ENCODE data around the gene WDR37. TPM values are rescaled to one million over a fixed set of nuclear protein-coding genes. Genes with fewer than 3 reads are reported as not detected.
A peak's percentile ranks its signal among the peaks of the same experiment; 100 is the strongest.
"Not testable (repeated sequence)": the region's sequence is repeated elsewhere in the genome, so short reads cannot be mapped to it uniquely, and the experiment has no call there.

The WDR37 gene, protein sequence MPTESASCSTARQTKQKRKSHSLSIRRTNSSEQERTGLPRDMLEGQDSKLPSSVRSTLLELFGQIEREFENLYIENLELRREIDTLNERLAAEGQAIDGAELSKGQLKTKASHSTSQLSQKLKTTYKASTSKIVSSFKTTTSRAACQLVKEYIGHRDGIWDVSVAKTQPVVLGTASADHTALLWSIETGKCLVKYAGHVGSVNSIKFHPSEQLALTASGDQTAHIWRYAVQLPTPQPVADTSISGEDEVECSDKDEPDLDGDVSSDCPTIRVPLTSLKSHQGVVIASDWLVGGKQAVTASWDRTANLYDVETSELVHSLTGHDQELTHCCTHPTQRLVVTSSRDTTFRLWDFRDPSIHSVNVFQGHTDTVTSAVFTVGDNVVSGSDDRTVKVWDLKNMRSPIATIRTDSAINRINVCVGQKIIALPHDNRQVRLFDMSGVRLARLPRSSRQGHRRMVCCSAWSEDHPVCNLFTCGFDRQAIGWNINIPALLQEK
- 10 to 100 TPM in 1 of 6 donors, 1 to 10 TPM in 5; 8.5 to 11.6 (median 8.9) TPM for total RNA-seq
- polyA plus RNA-seq: 1 to 10 TPM; 4.6 to 8.5 TPM

DNA sequence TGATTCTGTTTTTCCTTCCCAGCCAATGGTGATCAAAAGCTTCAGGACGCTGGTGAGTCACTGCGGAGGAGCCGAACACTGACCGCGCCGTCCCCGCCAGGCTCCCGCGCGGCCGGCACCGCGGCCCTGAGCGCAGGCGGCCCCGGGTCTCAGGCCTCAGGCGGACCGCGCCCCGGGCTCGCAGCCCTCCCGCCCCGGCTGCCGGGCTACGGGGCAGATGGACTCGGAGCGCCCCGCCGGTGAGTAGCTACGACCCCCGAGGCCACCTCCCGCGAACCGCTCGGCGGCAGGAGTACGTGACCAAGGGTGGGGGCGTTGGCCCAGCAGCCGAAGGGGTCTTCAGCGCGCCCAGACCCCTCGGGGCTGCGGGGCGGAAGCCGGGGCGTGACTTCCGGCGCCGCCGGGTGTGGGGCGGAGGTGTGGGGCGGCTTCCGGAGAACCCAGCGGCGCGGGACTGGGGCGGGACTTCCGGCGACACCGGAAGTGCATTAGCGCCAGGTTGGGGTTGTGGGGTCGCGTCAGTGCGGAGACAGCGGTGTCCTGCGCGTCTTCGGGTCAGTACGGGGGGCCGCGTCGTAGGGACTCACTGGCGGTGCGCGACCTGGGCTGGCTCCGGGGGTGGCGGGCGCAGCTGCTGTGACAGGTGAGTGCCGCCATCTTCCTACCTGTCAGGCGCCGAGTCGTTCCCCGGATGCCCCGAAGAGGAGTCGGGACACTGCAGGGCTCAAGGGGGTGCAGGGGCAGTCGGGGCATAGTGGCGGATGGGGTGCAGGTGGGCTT is at the start of gene WDR37:
Gene WDR37, plus strand, starts transcription at position 60 of the 780 bp plus-strand sequence. CDS start 15,771 bp downstream, outside the sequence.
- intact Hi-C loops (cut with DNase I): no loop called here
- TF ChIP-seq, protein P1, sequence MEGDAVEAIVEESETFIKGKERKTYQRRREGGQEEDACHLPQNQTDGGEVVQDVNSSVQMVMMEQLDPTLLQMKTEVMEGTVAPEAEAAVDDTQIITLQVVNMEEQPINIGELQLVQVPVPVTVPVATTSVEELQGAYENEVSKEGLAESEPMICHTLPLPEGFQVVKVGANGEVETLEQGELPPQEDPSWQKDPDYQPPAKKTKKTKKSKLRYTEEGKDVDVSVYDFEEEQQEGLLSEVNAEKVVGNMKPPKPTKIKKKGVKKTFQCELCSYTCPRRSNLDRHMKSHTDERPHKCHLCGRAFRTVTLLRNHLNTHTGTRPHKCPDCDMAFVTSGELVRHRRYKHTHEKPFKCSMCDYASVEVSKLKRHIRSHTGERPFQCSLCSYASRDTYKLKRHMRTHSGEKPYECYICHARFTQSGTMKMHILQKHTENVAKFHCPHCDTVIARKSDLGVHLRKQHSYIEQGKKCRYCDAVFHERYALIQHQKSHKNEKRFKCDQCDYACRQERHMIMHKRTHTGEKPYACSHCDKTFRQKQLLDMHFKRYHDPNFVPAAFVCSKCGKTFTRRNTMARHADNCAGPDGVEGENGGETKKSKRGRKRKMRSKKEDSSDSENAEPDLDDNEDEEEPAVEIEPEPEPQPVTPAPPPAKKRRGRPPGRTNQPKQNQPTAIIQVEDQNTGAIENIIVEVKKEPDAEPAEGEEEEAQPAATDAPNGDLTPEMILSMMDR (IDR thresholded peaks at IDR 0.05): no peak
- peak within 1 kb of the TSS; percentile 95 to 98 (median 98) for H3K27ac ChIP-seq
- peaks cover 20 to 33% (median 27%) of the 10 kb centered on the region in 3 donors for H3K4me1 ChIP-seq
- FAIRE-seq (no peak), ATAC-seq (peak; percentile 96 to 97 (median 97)), DNase-seq (peak; percentile 78 to 93 (median 84))
- H3K9me3 ChIP-seq: no peaks in the 10 kb centered on the region
- WGBS, 2 donors: 0 to 1% methylated on average over 76 to 87 of the region's 87 CpGs
- H3K4me3 ChIP-seq: peak within 1 kb of the TSS; percentile 68 to 100 (median 95)
- peaks cover 0 to 1% (median 0%) of the 10 kb centered on the region in 3 donors for H3K36me3 ChIP-seq
- no peaks in the 10 kb centered on the region for H3K27me3 ChIP-seq

DNA sequence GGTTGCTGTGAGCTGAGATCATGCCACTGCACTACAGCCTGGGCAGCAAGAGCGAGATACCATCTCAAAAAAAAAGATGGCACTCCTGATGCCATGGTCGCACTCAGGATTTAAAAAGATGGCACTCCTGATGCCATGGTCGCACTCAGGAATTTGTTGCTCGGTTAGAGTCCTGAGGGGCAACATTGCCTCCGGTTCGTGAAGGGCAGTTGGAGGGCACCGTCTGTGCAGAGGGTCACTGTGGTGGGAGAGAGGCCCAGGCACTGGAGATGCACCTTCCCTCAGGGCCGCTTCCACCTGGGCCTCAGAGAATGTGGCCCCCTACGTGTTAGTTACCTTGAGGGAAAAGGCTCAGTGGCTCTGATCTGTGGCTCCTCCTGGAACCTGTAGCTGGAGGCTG is 49.6 kb upstream of the WDR37 start:
- Histone ChIP-seq H3K4me3 (no peak overlapping the region), H3K27me3 (no peaks in the 10 kb centered on the region), H3K36me3 (peaks cover 6 to 81% (median 45%) of the 10 kb centered on the region in 3 donors), H3K9me3 (no peaks in the 10 kb centered on the region), H3K4me1 (no peaks in the 10 kb centered on the region), H3K27ac (no peak overlapping the region)
- DNase-seq: no peak
- WGBS, 2 donors: 96 to 97% methylated on average over 9 of the region's 9 CpGs
- intact Hi-C loops (cut with DNase I): no loop called here
- TF ChIP-seq, protein P1 (IDR thresholded peaks at IDR 0.05): no peak
- no peak for ATAC-seq
- no peak for FAIRE-seq

DNA sequence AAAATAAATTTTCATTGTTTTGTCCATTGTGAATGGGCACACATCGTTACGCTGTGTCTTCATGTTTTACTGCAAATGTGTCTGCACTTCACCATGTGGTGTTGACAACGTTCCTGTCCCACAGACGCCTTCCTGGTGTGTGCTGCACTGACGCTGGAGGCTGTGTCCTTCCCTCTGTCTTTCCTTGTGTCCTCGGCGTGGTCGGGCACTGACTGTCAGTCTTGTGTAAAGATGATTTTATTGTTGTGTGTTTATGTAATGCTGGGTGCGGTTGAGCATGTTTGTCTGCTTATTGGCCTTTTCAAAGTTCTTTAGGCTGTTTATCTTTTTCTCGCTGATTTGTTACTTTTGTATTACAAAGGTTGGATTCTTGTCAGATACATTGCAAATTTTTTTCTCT is 48.6 kb upstream of the WDR37 start:
- ATAC-seq (no peak), DNase-seq (no peak), FAIRE-seq (no peak)
- WGBS, 2 donors: 89 to 93% methylated on average over 10 of the region's 10 CpGs
- H3K27ac ChIP-seq: no peak overlapping the region
- intact Hi-C loops (cut with DNase I): no loop called here
- peaks cover 9 to 81% (median 52%) of the 10 kb centered on the region in 3 donors for H3K36me3 ChIP-seq
- no peaks in the 10 kb centered on the region for H3K9me3 ChIP-seq
- no peaks in the 10 kb centered on the region for H3K4me1 ChIP-seq
- no peak overlapping the region for H3K4me3 ChIP-seq
- TF ChIP-seq, protein P1 (IDR thresholded peaks at IDR 0.05): no peak
- H3K27me3 ChIP-seq: no peaks in the 10 kb centered on the region

DNA sequence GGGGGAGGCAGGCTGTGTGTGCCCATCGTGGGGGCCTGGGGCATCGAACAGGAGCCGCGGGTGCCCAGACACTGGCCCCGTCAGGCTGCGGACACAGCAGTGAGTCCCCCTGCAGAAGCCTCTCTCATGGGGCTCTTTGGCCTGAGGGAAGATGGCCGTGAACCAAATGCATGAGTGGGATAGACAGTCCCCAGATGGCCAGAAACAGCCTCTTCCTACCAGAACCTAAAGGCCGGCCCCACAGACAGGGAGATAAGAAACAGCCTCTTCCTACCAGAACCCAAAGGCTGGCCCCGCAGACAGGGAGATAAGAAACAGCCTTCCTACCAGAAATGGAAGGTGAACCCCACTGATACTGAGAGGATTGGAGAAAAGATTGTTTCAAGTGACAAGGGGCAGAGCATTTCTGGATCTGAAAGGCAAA is 47.1 kb upstream of the WDR37 start:
- FAIRE-seq: no peak
- peaks cover 9 to 76% (median 46%) of the 10 kb centered on the region in 3 donors for H3K36me3 ChIP-seq
- WGBS, 2 donors: 93% methylated on average over 9 of the region's 9 CpGs

DNA sequence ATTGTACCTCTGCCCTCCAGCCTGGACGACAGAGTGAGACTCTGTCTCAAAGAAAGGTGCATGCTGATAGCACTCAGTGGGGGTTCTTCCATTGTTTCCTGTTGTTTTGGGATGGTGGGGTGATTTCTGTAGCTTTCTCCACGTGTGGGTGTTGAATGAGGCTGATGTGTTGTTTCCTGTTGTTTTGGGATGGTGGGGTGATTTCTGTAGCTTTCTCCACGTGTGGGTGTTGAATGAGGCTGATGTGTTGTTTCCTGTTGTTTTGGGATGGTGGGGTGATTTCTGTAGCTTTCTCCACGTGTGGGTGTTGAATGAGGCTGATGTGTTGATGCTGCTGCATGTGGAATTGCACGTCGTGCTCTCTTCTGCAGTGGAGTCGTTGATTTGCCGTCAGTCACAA is 46.2 kb upstream of the WDR37 start:
- H3K27me3 ChIP-seq; H3K4me3 ChIP-seq; intact Hi-C loops (cut with DNase I); H3K9me3 ChIP-seq; FAIRE-seq; ATAC-seq; H3K27ac ChIP-seq; H3K4me1 ChIP-seq; DNase-seq: not testable (repeated sequence)
- H3K36me3 ChIP-seq: peaks cover 9 to 76% (median 46%) of the 10 kb centered on the region in 3 donors
- WGBS, 2 donors: 69 to 73% methylated on average over 7 to 8 of the region's 8 CpGs

More for the DNA sequence above, 47.1 kb upstream of the WDR37 start:
- Histone ChIP-seq H3K9me3 (no peaks in the 10 kb centered on the region), H3K4me3 (no peak overlapping the region), H3K27ac (no peak overlapping the region), H3K4me1 (no peaks in the 10 kb centered on the region), H3K27me3 (no peaks in the 10 kb centered on the region)
- TF ChIP-seq, protein P1 (IDR thresholded peaks at IDR 0.05): no peak
- intact Hi-C loops (cut with DNase I): no loop called here
- DNase-seq: no peak
- ATAC-seq: no peak

Measured in pancreas (tissue), 10 donors.